CD4-positive, alpha-beta T cell treated with Interleukin-21 for 1 hour (primary cell): ENCODE results near the gene ZNF557.

Experiments
- DNase-seq: peaks from one replicate; pipeline ENCODE4 v3.0.0-alpha.2; 2020

The ZNF557 gene

GRCh38 chr19:7076151-7076550 lies 6.6 kb downstream of the ZNF557 start:
- no peak for DNase-seq

- peak; percentile 4 for DNase-seq
Observed at GRCh38 chr19:7078008-7078407, 8.5 kb downstream of the ZNF557 start.

- no peak for DNase-seq
Observed at GRCh38 chr19:7083076-7083956, 13.8 kb downstream of the ZNF557 start.

- DNase-seq = no peak
Observed at GRCh38 chr19:7088999-7089398, 19.5 kb downstream of the ZNF557 start.

- DNase-seq = no peak
Observed at GRCh38 chr19:7098096-7098495, 28.6 kb downstream of the ZNF557 start.

- DNase-seq = peak; percentile 90
Observed at GRCh38 chr19:7098701-7099596, 29.4 kb downstream of the ZNF557 start.

- no peak for DNase-seq
Observed at GRCh38 chr19:7099597-7099921, 30.1 kb downstream of the ZNF557 start.

GRCh38 chr19:7101498-7102253 lies 32.2 kb downstream of the ZNF557 start:
- peak; percentile 29 for DNase-seq

GRCh38 chr19:7104747-7105447 lies 35.4 kb downstream of the ZNF557 start:
- DNase-seq = peak; percentile 2

- DNase-seq = no peak
Observed at GRCh38 chr19:7106711-7107657, 37.5 kb downstream of the ZNF557 start.

GRCh38 chr19:7109678-7110289 lies 40.3 kb downstream of the ZNF557 start:
- DNase-seq = no peak

- no peak for DNase-seq
Observed at GRCh38 chr19:7112675-7113074, 43.2 kb downstream of the ZNF557 start.

- DNase-seq = no peak
Observed at GRCh38 chr19:7113233-7113632, 43.7 kb downstream of the ZNF557 start.

- no peak for DNase-seq
Observed at GRCh38 chr19:7115721-7116120, 46.2 kb downstream of the ZNF557 start.

GRCh38 chr19:7117248-7117647 lies 47.7 kb downstream of the ZNF557 start:
- no peak for DNase-seq

GRCh38 chr19:7119582-7119981 lies 50.1 kb downstream of the ZNF557 start:
- DNase-seq = no peak

GRCh38 chr19:7120499-7120898 lies 51.0 kb downstream of the ZNF557 start:
- DNase-seq = no peak

GRCh38 chr19:7122701-7123100 lies 53.2 kb downstream of the ZNF557 start:
- DNase-seq = no peak

- DNase-seq = no peak
Observed at GRCh38 chr19:7124782-7125181, 55.3 kb downstream of the ZNF557 start.

- DNase-seq = no peak
Observed at GRCh38 chr19:7125221-7125620, 55.7 kb downstream of the ZNF557 start.

GRCh38 chr19:7126132-7126531 lies 56.6 kb downstream of the ZNF557 start:
- DNase-seq = no peak
